Peyer's patch (tissue), 4 donors: Measurements from ENCODE around the gene ALOX5AP. TPM values are rescaled to one million over a fixed set of nuclear protein-coding genes. Genes with fewer than 3 reads are reported as not detected.

ENCODE experiments used
- DNase-seq, 3 donors: peaks; one replicate each; pipeline ENCODE4 v3.0.0-alpha.2; 2017 to 2019
- H3K27ac ChIP-seq, 4 donors: fragments of 200-600 bp; sonication (generic); one replicate each; pipeline ENCODE4 v1.5.1; 2016 to 2019
- H3K27me3 ChIP-seq, 2 donors: fragments of 200-600 bp; sonication (generic); one replicate each; pipeline ENCODE4 v1.5.1; 2019
- H3K36me3 ChIP-seq, 3 donors: fragments of 200-600 bp; sonication (generic); one replicate each; pipeline ENCODE4 v1.5.1; 2016 to 2019
- H3K4me1 ChIP-seq, 4 donors: fragments of 200-600 bp; sonication (generic); one replicate each; pipeline ENCODE4 v1.5.1; 2016 to 2019
- H3K4me3 ChIP-seq, 4 donors: fragments of 200-600 bp; sonication (generic); 1 replicate in 3 of 4; 2 replicates in 1 of 4; pipeline ENCODE4 v1.5.1; 2016 to 2019; ENCODE audit warnings: mild to moderate bottlenecking in 1 of 4
- H3K9me3 ChIP-seq, 4 donors: fragments of 200-600 bp; sonication (generic); one replicate each; pipeline ENCODE4 v1.5.1; 2016 to 2019; ENCODE audit warnings: mild to moderate bottlenecking in 1 of 4
- POLR2A ChIP-seq, 2 donors: fragments of 450-650 bp; IDR thresholded peaks; one replicate each; pipeline ENCODE4 v1.5.1; 2017; ENCODE audit warnings: antibody characterized with exemption in 2 of 2, mild to moderate bottlenecking in 2 of 2, moderate library complexity in 2 of 2
- total RNA-seq, 4 donors: library from RNA; depleted of rRNA; stranded (reverse); fragments of >200 nt; gene quantifications; one replicate each; pipeline ENCODE4 v1.1.0, GENCODE V29; 2016
- TF ChIP-seq, protein P1 (sequence below), 6 experiments: fragments of 450-650 bp in 4 of 6; fragments of 200-600 bp in 2 of 6; sonication (generic) in 1 of 6; IDR thresholded peaks; one replicate each; pipeline ENCODE4 v1.5.1; 2017 to 2019; ENCODE audit warnings: antibody characterized with exemption in 6 of 6, mild to moderate bottlenecking in 3 of 6, moderate library complexity in 1 of 6

Gene ALOX5AP
- total RNA-seq, 4 donors from 2014 or later, result 7.6 to 19.8 (median 13.2) TPM

DNA sequence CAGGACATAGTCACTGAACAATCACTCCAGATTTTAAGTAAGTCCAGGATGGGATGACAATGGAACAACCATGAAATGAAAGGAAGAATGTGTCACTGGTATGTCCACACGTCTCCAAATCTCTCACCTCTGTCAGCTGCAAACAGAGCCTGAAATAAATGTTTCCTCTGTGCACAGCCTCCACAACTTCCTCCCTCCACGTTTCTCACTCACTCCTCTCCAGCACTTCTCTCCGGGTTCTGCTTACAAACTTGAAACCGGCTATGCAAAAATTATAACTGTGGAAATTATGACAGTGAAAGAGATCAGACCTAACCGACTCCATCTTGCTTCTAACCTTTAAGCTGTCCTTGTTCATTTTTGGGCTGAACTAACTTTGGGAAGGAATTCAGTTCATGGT lies 35.0 kb upstream of the ALOX5AP start:
- H3K9me3 ChIP-seq, result no peaks in the 10 kb centered on the region
- no peak overlapping the region for H3K27ac ChIP-seq
- TF ChIP-seq, protein P1, sequence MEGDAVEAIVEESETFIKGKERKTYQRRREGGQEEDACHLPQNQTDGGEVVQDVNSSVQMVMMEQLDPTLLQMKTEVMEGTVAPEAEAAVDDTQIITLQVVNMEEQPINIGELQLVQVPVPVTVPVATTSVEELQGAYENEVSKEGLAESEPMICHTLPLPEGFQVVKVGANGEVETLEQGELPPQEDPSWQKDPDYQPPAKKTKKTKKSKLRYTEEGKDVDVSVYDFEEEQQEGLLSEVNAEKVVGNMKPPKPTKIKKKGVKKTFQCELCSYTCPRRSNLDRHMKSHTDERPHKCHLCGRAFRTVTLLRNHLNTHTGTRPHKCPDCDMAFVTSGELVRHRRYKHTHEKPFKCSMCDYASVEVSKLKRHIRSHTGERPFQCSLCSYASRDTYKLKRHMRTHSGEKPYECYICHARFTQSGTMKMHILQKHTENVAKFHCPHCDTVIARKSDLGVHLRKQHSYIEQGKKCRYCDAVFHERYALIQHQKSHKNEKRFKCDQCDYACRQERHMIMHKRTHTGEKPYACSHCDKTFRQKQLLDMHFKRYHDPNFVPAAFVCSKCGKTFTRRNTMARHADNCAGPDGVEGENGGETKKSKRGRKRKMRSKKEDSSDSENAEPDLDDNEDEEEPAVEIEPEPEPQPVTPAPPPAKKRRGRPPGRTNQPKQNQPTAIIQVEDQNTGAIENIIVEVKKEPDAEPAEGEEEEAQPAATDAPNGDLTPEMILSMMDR (IDR thresholded peaks at IDR 0.05), result no peak
- TF ChIP-seq POLR2A (IDR thresholded peaks at IDR 0.05), result no peak

DNA sequence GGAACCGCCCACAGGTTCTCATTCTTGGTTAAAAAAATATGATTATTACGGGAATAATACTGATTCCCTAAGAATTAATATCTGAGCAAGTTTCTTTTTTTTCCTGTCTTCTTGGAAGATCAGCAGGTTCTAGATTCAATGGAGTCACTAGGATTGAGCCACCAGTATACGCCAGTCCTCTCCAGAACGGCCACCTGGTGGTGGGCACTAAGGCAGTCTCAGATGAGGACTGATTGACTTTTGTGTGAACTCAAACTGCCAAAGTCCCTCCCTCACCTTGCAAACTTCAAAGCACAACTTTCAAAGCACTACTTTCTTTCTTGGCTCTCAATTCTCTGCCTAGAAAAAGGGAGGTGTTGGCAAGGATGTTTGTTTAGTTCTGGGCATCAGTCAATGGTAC lies 33.3 kb upstream of the ALOX5AP start:
- H3K36me3 ChIP-seq, result no peaks in the 10 kb centered on the region
- H3K27ac ChIP-seq, result no peak overlapping the region
- H3K9me3 ChIP-seq, result no peaks in the 10 kb centered on the region
- TF ChIP-seq POLR2A (IDR thresholded peaks at IDR 0.05), result no peak
- TF ChIP-seq, protein P1 (IDR thresholded peaks at IDR 0.05), result no peak
- peaks cover 0 to 15% (median 0%) of the 10 kb centered on the region in 4 donors for H3K4me1 ChIP-seq
- DNase-seq, result no peak
- no peak overlapping the region for H3K4me3 ChIP-seq
- no peaks in the 10 kb centered on the region for H3K27me3 ChIP-seq

More for the DNA sequence above, 35.0 kb upstream of the ALOX5AP start:
- Histone ChIP-seq H3K4me3 (no peak overlapping the region), H3K27me3 (no peaks in the 10 kb centered on the region), H3K36me3 (no peaks in the 10 kb centered on the region), H3K4me1 (peaks cover 0 to 19% (median 0%) of the 10 kb centered on the region in 4 donors)
- DNase-seq, result no peak

DNA sequence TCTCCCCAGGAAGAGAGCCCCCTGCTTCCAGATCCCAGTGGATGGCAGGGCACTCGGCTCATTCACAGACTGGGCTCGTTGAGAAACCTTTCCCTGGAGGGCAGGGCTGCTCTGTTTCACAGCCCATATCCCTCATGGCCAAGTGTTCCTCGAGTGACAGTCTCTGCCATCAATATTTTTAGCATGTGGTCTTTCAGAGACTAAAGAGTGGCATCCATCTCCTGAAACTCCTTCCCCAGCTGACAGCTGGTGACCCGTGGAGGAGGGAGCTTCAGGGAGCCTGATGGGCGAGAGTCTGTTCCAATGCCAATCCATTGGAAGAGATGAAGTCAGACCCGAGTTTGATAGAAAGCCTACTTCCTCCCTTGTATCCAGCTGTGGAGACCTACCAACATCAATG lies 30.7 kb upstream of the ALOX5AP start:
- Histone ChIP-seq H3K36me3 (no peaks in the 10 kb centered on the region), H3K9me3 (no peaks in the 10 kb centered on the region), H3K27me3 (no peaks in the 10 kb centered on the region), H3K4me3 (no peak overlapping the region), H3K4me1 (no peaks in the 10 kb centered on the region), H3K27ac (no peak overlapping the region)
- no peak for DNase-seq
- TF ChIP-seq, protein P1 (IDR thresholded peaks at IDR 0.05), result no peak
- TF ChIP-seq POLR2A (IDR thresholded peaks at IDR 0.05), result no peak

DNA sequence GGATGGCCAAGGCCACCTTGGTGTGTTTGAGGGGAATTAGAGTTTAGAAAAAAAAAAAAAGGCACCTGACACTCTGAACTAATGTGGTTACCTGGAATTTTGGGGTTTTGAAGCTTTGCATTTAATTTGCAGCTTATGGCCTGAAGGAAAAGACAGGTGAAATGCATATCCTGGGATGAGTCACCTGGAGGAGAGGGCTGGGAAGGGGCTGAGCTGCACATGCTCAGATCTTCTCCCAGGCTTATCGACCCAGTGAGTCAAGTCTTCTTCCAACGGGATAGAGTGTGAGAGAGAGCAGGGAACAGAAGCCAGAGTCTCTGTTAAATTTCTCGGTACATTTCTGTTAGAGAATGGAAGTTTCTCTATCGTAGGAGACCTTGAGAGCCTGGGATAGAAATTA lies 29.7 kb upstream of the ALOX5AP start:
- Histone ChIP-seq H3K36me3 (no peaks in the 10 kb centered on the region), H3K27me3 (no peaks in the 10 kb centered on the region), H3K4me1 (no peaks in the 10 kb centered on the region), H3K9me3 (no peaks in the 10 kb centered on the region), H3K27ac (no peak overlapping the region), H3K4me3 (no peak overlapping the region)
- no peak for TF ChIP-seq POLR2A (IDR thresholded peaks at IDR 0.05)
- TF ChIP-seq, protein P1 (IDR thresholded peaks at IDR 0.05), result no peak
- DNase-seq, result no peak

DNA sequence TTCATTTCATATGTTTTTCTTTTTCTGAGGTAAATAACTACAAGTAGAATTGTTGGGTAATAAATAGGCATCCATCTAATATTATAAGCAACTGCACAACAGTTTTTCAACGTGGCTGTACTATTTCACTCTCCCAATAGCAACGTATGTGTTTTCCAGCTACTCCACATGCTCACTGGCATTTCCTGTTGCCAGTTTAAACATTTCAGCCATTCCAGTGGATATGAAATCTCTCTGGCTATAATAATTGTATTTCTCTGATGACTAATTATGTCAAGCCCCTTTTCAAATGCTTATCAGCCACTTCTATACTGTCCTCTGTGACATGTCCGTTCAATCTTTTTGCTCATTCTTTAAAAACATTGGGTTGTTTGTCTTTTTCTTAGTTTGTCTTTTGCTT lies 26.8 kb upstream of the ALOX5AP start:
- Histone ChIP-seq H3K27me3 (no peaks in the 10 kb centered on the region), H3K4me3 (no peak overlapping the region), H3K4me1 (no peaks in the 10 kb centered on the region), H3K36me3 (no peaks in the 10 kb centered on the region), H3K9me3 (no peaks in the 10 kb centered on the region), H3K27ac (no peak overlapping the region)
- no peak for DNase-seq
- TF ChIP-seq, protein P1 (IDR thresholded peaks at IDR 0.05), result no peak
- no peak for TF ChIP-seq POLR2A (IDR thresholded peaks at IDR 0.05)

DNA sequence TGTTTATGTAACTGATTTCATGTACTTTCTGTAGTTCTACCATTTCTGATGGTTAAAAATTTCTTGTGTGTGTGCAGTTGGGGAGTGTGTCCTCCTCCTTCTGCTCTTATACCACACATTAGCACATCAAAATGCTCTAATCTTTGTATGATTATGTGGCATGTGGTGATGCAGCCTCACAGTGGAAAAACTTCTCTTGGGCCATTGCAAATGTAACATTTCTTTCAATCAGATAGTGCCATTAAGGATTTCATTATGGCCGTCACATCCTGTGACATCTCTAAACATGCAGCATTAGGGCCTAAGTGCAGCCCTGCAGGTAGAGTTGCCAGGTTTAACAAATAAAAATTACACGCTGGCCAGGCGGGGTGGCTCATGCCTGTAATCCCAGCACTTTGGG lies 24.9 kb upstream of the ALOX5AP start:
- no peaks in the 10 kb centered on the region for H3K4me1 ChIP-seq
- no peak overlapping the region for H3K4me3 ChIP-seq
- no peak overlapping the region for H3K27ac ChIP-seq
- TF ChIP-seq POLR2A (IDR thresholded peaks at IDR 0.05), result no peak
- TF ChIP-seq, protein P1 (IDR thresholded peaks at IDR 0.05), result no peak
- H3K27me3 ChIP-seq, result no peaks in the 10 kb centered on the region
- DNase-seq, result no peak
- H3K9me3 ChIP-seq, result no peaks in the 10 kb centered on the region
- H3K36me3 ChIP-seq, result no peaks in the 10 kb centered on the region
